ENCODE measurements around the gene WWOX. TPM values are rescaled to one million over a fixed set of nuclear protein-coding genes. Genes with fewer than 3 reads are reported as not detected.

The WWOX gene
- total and polyA plus RNA-seq, 2 of the 4 experiments (the other 2 are of a cell fraction) = 2.7 to 5.4 TPM

- ATAC-seq (ENCODE audit: low read depth) (no peak), DNase-seq (no peak)
- Histone ChIP-seq H2AFZ (replicated peaks; ENCODE audit: low read length, poor library complexity) (no peak overlapping the region), H3K4me3 (ENCODE audit: insufficient read depth, low read depth, low read length) (no peak overlapping the region), H4K8ac (ENCODE audit: low read depth in 2 of 2, low read length in 2 of 2) (no peak overlapping the region), H3K9me3 (ENCODE audit: control insufficient read depth, insufficient read depth, low read length) (peaks cover 21% of the 10 kb centered on the region), H3K14ac (replicated peaks; ENCODE audit: low read depth, low read length) (no peak overlapping the region), H3K4me1 (ENCODE audit: control insufficient read depth, insufficient read depth, low read length) (no peaks in the 10 kb centered on the region), H4K5ac (ENCODE audit: low read depth, low read length) (no peak overlapping the region), H3K79me1 (ENCODE audit: low read depth in 1 of 2, low read length in 2 of 2) (no peaks in the 10 kb centered on the region), H4K20me1 (ENCODE audit: insufficient read depth, low read length) (no peaks in the 10 kb centered on the region), H3K4ac (ENCODE audit: low read depth, low read length) (no peak overlapping the region), H3K27ac (ENCODE audit: insufficient read depth, low read length) (no peak overlapping the region), H3K9me1 (ENCODE audit: insufficient read depth, low read length) (no peaks in the 10 kb centered on the region), H3K9ac (ENCODE audit: low read depth, low read length) (no peak overlapping the region), H3K36me3 (ENCODE audit: control insufficient read depth, insufficient read depth, low read length) (no peaks in the 10 kb centered on the region), H2BK20ac (ENCODE audit: low read depth, low read length) (no peak overlapping the region), H3K23ac (ENCODE audit: low read depth, low read length) (no peak overlapping the region), H2BK5ac (ENCODE audit: low read depth, low read length, poor library complexity, severe bottlenecking) (no peak overlapping the region), H3K27me3 (ENCODE audit: control insufficient read depth, insufficient read depth, low read length) (no peaks in the 10 kb centered on the region), H2BK120ac (ENCODE audit: low read depth, low read length) (no peak overlapping the region), H2AK9ac (replicated peaks; ENCODE audit: low read depth, low read length, poor library complexity) (no peak overlapping the region), H3K56ac (ENCODE audit: extremely low read depth, insufficient read depth, low read length) (no peak overlapping the region), H2BK15ac (ENCODE audit: low read depth, low read length) (no peak overlapping the region), H3K4me2 (ENCODE audit: low read depth, low read length) (no peak overlapping the region), H4K91ac (ENCODE audit: insufficient read depth, low read depth, low read length) (no peak overlapping the region), H3K18ac (ENCODE audit: low read depth, low read length) (no peak overlapping the region), H2AK5ac (ENCODE audit: low read depth, low read length) (no peak overlapping the region)
- dilution Hi-C loops (cut with HindIII; ENCODE audit: low sequenced_read_pairs, unreplicated experiment) (no loop called here), intact Hi-C loops (cut with micrococcal nuclease) (no loop called here), in situ Hi-C loops (cut with MboI; ENCODE audit: low sequenced_read_pairs) (no loop called here)
- no CpG with 5 or more reads among the region's 2 CpGs for WGBS, 2 experiments (ENCODE audit: extremely low coverage in 2 of 2, insufficient read length in 1 of 2)
- no peak for TF ChIP-seq CHD1 (IDR thresholded peaks at IDR 0.05; ENCODE audit: low read depth, low read length)
- no TSS peak for BruUV-seq (replicated peaks)
- CTCF ChIA-PET = no interaction called here
- POLR2A ChIA-PET (ENCODE audit: unreplicated experiment) = no interaction called here
Observed at GRCh38 chr16:78718141-78718540, 618.7 kb downstream of the WWOX start.
